GM19238 (cell line): ENCODE data around the gene DEFB121.

ENCODE experiments used
- DNase-seq: peaks from one replicate; pipeline ENCODE4 v3.0.0; 2011; ENCODE audit warnings: low spot score; ENCODE audit not compliant: insufficient read length

The DEFB121 gene

DNA sequence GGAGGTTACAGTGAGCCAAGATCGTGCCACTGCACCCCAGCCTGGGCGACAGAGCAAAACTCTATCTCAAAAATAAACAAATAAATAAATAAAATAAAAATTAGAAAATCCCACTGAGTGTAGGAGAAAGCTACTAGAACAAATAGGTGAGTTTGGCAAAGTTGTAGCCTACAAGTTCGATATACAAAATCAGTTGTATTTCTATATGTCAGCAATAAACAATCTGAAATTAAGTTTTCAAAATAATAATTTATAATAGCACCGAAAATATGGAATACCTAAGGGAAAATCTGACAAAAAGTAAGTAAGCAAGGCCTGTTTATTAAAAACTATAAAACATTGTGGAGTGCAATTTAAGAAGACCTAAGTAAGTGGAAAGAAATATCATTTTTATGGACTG lies 42.7 kb downstream of the DEFB121 start:
- no peak for DNase-seq

DNA sequence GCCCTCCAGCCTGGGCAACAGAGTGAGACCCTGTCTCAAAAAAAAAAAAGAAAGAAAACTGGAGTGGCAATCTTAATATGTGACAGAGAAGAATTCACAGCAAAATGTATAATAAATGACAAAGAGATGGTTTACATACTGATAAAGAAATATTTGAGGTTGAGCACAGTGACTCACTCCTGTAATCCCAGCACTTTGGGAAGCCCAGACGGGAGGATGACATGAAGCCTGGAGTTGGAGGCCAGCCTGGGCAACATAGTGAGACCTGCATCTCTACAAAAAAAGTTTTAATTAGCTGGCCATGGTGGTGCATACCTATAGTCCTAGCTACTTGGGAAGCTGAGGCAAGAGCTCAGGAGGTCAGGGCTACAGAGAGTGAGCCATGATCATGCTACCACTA lies 50.0 kb downstream of the DEFB121 start:
- no peak for DNase-seq
